Fibroblast of lung (primary cell): ENCODE results near the gene LSM7. TPM values are rescaled to one million over a fixed set of nuclear protein-coding genes. Genes with fewer than 3 reads are reported as not detected.

Experiments used
- DNase-seq, 2 donors: peaks; one replicate each; pipeline versions ENCODE4 v3.0.0 to v3.0.0-alpha.2; 2010; ENCODE audit warnings: low read depth in 2 of 2
- H2AFZ ChIP-seq: 2 replicates; pipeline ENCODE4 v1.5.1; 2012; ENCODE audit warnings: low read length, control low read depth, inconsistent platforms
- H3K27ac ChIP-seq: 2 replicates; pipeline ENCODE4 v1.5.1; 2011; ENCODE audit warnings: low read length, control low read depth; ENCODE audit not compliant: insufficient read depth
- H3K27me3 ChIP-seq: 2 replicates; pipeline ENCODE4 v1.5.1; 2011; ENCODE audit warnings: mild to moderate bottlenecking, low read length; ENCODE audit not compliant: control insufficient read depth, insufficient read depth
- H3K36me3 ChIP-seq: 2 replicates; pipeline ENCODE4 v1.5.1; 2011; ENCODE audit warnings: low read length; ENCODE audit not compliant: control insufficient read depth, insufficient read depth
- H3K4me1 ChIP-seq: 2 replicates; pipeline ENCODE4 v1.5.1; 2011; ENCODE audit warnings: low read length; ENCODE audit not compliant: control insufficient read depth, insufficient read depth; ENCODE audit errors: extremely low read depth
- H3K4me2 ChIP-seq: 2 replicates; pipeline ENCODE4 v1.5.1; 2011; ENCODE audit warnings: low read length, control low read depth; ENCODE audit not compliant: insufficient read depth; ENCODE audit errors: extremely low read depth
- H3K4me3 ChIP-seq, 4 experiments: fragments of 200-600 bp in 1 of 4; sonication (generic) in 1 of 4; replicated peaks in 1 of 4; 2 replicates each; pipeline ENCODE4 v1.5.1; 2011 to 2016; ENCODE audit warnings: low read length in 4 of 4, low read depth in 3 of 4, mild to moderate bottlenecking in 3 of 4, control low read depth in 2 of 4, inconsistent platforms in 1 of 4, mixed read lengths in 1 of 4; ENCODE audit not compliant: insufficient read depth in 1 of 4; ENCODE audit errors: control extremely low read depth in 1 of 4
- H3K79me2 ChIP-seq: 2 replicates; pipeline ENCODE4 v1.5.1; 2012; ENCODE audit warnings: mild to moderate bottlenecking, low read length, inconsistent platforms; ENCODE audit not compliant: control insufficient read depth, insufficient read depth
- H3K9ac ChIP-seq: 2 replicates; pipeline ENCODE4 v1.5.1; 2011; ENCODE audit warnings: mild to moderate bottlenecking, low read length, control low read depth; ENCODE audit not compliant: insufficient read depth
- H3K9me3 ChIP-seq: 2 replicates; pipeline ENCODE4 v1.5.1; 2012; ENCODE audit warnings: low read depth, low read length; ENCODE audit not compliant: control insufficient read depth, insufficient read depth
- H4K20me1 ChIP-seq: 2 replicates; pipeline ENCODE4 v1.5.1; 2011; ENCODE audit warnings: low read length; ENCODE audit not compliant: control insufficient read depth, insufficient read depth; ENCODE audit errors: extremely low read depth
- EZH2 ChIP-seq: IDR thresholded peaks from 2 replicates; pipeline ENCODE4 v1.5.1; 2012; ENCODE audit warnings: low read length, control low read depth, mild to moderate bottlenecking; ENCODE audit errors: missing control alignments
- polyA plus RNA-seq, 2 donors: library from polyadenylated mRNA; depleted of rRNA in 1 of 2; stranded (reverse) in 1 of 2; unstranded in 1 of 2; fragments of >200 nt; gene quantifications; 2 replicates each; pipeline ENCODE4 v1.2.1, GENCODE V29; 2011 to 2012; ENCODE audit warnings: missing spikeins in 1 of 2
- total RNA-seq: library from RNA; depleted of rRNA; stranded (reverse); fragments of >200 nt; gene quantifications from 2 replicates; pipeline ENCODE4 v1.2.1, GENCODE V29; 2014
- TF ChIP-seq, protein P1 (sequence below), 2 donors: IDR thresholded peaks in 1 of 2; conservative IDR thresholded peaks in 1 of 2; 1 replicate in 1 of 2; 2 replicates in 1 of 2; pipeline ENCODE4 v1.5.1; 2011 to 2012; ENCODE audit warnings: low read length in 2 of 2, control low read depth in 1 of 2, inconsistent platforms in 1 of 2, low read depth in 1 of 2, mild to moderate bottlenecking in 1 of 2

Gene LSM7
- total and polyA plus RNA-seq, 2 donors (not counting 1 experiment from before 2014, with no cell fraction given), result 43.1 to 182 TPM

DNA sequence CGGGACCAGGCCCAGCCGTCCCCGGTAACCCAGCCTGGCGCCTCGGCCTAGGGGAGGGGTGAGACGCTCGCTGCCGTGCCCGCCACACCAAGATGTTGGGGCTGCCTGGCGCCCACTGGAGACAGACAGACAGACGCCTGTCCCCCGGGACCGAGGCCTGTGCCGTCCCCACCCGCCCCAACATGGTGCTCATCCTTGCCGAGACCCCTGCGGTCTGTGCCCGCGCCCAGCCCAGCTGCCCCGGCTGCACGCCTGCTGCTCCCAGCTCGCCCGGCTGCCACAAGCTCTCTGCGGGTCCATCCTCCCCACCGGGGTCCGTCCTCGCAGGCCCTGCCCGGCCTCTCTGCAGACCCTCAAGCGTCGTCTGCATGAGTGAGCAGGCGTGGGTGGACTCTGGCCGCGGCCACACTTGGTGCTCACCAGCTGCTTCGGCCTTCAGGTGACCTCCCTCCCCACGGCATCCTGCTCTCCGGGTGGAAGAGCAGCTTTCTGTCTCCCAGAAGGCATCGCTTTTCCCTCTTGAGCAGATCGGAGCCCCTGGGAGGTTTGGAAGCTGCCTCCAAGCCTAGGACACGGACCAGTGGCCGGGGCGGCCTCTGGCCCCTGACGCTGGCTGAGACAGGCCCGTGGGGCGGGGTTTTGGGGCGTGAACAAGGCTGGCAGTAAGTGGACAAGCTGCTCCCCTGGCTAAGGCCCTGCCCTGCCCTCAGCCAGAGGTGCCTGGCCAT, 24.9 kb upstream of the LSM7 start:
- Histone ChIP-seq H3K9ac (no peak overlapping the region), H3K36me3 (peaks cover 8% of the 10 kb centered on the region), H3K27ac (no peak overlapping the region), H4K20me1 (no peaks in the 10 kb centered on the region), H3K4me1 (no peaks in the 10 kb centered on the region), H3K4me2 (no peak overlapping the region), H2AFZ (no peak overlapping the region), H3K27me3 (no peaks in the 10 kb centered on the region), H3K79me2 (no peaks in the 10 kb centered on the region), H3K9me3 (no peaks in the 10 kb centered on the region), H3K4me3 (no peak overlapping the region)
- TF ChIP-seq EZH2, result no peak
- TF ChIP-seq, protein P1, sequence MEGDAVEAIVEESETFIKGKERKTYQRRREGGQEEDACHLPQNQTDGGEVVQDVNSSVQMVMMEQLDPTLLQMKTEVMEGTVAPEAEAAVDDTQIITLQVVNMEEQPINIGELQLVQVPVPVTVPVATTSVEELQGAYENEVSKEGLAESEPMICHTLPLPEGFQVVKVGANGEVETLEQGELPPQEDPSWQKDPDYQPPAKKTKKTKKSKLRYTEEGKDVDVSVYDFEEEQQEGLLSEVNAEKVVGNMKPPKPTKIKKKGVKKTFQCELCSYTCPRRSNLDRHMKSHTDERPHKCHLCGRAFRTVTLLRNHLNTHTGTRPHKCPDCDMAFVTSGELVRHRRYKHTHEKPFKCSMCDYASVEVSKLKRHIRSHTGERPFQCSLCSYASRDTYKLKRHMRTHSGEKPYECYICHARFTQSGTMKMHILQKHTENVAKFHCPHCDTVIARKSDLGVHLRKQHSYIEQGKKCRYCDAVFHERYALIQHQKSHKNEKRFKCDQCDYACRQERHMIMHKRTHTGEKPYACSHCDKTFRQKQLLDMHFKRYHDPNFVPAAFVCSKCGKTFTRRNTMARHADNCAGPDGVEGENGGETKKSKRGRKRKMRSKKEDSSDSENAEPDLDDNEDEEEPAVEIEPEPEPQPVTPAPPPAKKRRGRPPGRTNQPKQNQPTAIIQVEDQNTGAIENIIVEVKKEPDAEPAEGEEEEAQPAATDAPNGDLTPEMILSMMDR (conservative IDR thresholded peaks at IDR 0.05 in 1 of 2, IDR thresholded peaks at IDR 0.05 in 1 of 2; ENCODE audit: low read depth in 1 of 2, low read length in 2 of 2), result no peak
- DNase-seq, result no peak

DNA sequence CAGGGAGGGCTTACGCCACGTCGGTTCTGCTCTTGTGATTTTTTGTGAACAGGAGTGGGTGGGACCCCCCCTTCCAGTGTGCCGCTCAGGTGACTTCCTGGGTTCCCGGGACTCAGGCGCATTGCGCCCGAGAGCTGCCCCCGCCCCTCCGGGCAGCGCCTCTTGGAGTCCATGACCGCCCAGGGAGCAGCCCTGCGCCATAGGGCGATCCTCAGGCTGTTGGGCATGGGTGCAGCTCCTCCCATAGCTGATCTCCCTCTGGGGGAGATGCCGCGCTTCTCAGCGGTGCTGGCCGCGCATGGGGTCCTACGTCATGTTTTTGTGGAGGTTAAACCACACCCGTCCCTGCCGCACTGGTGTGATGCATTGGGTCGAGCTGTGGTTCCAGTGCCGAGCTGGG, 23.7 kb upstream of the LSM7 start:
- Histone ChIP-seq H3K4me2 (no peak overlapping the region), H3K4me1 (no peaks in the 10 kb centered on the region), H3K9me3 (no peaks in the 10 kb centered on the region), H3K27me3 (no peaks in the 10 kb centered on the region), H4K20me1 (no peaks in the 10 kb centered on the region), H3K9ac (no peak overlapping the region), H3K79me2 (no peaks in the 10 kb centered on the region), H3K4me3 (no peak overlapping the region), H3K36me3 (peaks cover 8% of the 10 kb centered on the region), H2AFZ (no peak overlapping the region), H3K27ac (no peak overlapping the region)
- DNase-seq, result no peak
- TF ChIP-seq, protein P1 (conservative IDR thresholded peaks at IDR 0.05 in 1 of 2, IDR thresholded peaks at IDR 0.05 in 1 of 2; ENCODE audit: low read depth in 1 of 2, low read length in 2 of 2), result no peak
- TF ChIP-seq EZH2, result no peak

DNA sequence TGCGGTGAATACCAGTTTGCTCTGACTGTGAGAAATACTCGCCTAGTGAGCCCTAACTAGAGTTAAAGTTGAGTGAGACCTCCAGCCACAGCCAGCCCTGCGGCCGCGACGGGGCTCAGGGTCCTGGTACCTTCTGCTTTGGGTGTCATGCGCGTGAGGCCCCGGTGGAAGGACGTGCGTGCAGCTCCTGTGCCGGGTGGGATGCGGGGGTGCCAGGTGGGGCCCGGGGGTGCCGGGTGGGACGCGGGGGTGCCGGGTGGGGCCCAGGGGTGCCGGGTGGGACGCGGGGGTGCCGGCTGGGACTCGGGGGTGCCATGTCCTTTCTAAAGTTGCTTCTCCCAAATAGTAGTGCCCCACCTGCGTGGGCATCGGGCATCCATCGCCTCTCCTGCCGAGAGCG, 23.2 kb upstream of the LSM7 start:
- H3K4me2 ChIP-seq, result no peak overlapping the region
- H3K27me3 ChIP-seq, result no peaks in the 10 kb centered on the region
- no peaks in the 10 kb centered on the region for H3K4me1 ChIP-seq

More for the DNA sequence above, 23.2 kb upstream of the LSM7 start:
- TF ChIP-seq EZH2, result no peak
- TF ChIP-seq, protein P1 (conservative IDR thresholded peaks at IDR 0.05 in 1 of 2, IDR thresholded peaks at IDR 0.05 in 1 of 2; ENCODE audit: low read depth in 1 of 2, low read length in 2 of 2), result no peak
- Histone ChIP-seq H3K36me3 (peaks cover 8% of the 10 kb centered on the region), H3K79me2 (no peaks in the 10 kb centered on the region), H2AFZ (no peak overlapping the region), H3K4me3 (no peak overlapping the region), H3K9me3 (no peaks in the 10 kb centered on the region), H4K20me1 (no peaks in the 10 kb centered on the region), H3K9ac (no peak overlapping the region), H3K27ac (no peak overlapping the region)
- DNase-seq, result no peak
